SIG-M5 treated with dmso at 0.1 percent for 504 hours (cell line): ENCODE results near the gene CACNA1S.

Experiments used
- DNase-seq: peaks from one replicate; lab custom pipeline; 2025; ENCODE audit not compliant: unreplicated experiment; lab: John Stamatoyannopoulos, UW

The CACNA1S gene

DNA sequence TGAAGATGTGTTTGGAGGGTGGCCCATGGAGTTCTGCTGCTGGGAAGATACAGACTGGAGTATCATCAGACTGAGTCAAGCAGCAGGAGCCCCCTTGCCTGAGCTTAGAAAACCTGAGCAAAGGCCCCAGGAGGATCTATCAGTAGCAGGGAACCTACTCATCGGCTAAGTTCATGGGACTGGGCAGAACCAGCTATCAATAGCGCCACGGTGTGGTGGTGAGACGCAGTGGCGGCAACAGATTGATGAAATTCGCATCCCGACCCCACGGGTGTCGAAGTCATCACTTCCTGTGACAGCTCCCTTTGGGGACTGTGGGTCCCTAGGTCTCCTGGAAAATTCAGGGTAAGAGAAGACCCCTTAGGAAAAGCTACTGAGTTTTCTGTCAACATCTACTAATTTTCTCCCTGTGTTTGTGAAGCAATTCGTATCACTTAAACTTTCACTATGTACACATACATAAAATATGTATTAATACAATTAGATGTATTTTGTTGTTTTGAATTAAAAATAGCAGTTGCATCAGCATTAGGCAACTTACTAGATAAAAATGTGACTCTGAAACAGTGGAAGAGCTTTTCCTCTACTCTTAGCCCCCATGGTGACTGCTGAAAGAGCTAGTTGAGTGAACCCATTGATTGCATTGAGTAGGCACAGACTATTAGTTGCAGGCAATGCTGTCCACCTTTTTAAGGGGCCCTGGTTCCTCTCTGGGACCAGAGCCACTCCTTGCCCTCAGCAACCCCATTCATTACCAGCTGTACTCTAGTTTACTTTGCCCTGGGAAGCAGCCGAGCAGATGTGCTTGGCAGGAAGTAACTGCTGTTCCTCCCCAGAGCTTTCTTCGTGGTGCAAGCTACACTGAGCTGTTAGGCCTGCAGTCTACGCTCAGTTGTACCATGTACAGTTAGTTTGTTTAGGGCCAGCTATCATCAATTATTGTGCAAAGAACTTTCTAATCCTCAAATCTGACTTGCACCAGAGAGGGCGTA, 7.3 kb upstream of the CACNA1S start:
- peak; percentile 73 for DNase-seq

DNA sequence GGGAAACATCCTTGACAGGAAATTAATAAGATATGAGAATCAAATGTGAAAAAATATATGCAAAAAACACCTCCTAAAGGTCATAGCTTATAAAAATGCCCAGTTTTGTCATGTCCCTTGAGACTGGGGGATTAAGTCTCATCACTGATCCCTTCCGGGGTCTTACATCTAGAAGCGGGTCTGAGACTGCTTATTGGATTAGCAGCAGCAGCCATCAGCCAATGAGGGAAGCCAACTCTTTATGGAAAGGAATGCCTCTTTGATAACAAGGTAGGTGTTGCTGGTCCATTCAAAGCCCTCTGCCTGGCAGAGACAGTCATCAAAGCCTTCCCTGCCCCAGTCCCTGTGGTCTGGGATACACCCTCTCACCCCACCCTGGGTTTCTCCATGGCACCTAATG, 3.9 kb upstream of the CACNA1S start:
- no peak for DNase-seq

DNA sequence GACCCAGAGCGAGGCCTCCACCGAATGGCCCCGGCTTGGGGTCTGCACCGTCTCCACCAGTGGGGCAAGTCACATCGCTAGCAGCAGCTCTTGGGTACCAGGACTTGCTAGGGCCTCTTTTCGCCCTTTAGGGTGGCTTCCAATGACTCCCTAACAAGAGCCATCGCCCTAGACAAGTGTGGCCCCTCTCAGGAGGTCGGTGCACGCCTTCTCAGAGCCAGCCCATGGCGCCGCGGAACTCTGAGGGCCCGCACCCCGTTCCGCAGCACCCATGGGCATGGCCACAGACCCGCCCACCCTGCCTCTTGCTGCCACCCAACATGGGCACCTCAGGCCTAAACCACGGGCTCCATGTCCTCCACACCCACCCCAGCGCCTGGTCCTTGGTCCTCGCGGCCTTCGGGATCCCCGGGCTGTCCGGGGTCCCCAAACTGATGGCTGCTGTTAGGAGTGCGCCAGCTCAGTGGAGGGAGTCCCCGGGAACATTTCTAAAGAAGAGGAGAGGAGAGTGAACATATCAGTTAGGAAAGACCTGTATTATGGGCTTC, 3.2 kb upstream of the CACNA1S start:
- DNase-seq = no peak

DNA sequence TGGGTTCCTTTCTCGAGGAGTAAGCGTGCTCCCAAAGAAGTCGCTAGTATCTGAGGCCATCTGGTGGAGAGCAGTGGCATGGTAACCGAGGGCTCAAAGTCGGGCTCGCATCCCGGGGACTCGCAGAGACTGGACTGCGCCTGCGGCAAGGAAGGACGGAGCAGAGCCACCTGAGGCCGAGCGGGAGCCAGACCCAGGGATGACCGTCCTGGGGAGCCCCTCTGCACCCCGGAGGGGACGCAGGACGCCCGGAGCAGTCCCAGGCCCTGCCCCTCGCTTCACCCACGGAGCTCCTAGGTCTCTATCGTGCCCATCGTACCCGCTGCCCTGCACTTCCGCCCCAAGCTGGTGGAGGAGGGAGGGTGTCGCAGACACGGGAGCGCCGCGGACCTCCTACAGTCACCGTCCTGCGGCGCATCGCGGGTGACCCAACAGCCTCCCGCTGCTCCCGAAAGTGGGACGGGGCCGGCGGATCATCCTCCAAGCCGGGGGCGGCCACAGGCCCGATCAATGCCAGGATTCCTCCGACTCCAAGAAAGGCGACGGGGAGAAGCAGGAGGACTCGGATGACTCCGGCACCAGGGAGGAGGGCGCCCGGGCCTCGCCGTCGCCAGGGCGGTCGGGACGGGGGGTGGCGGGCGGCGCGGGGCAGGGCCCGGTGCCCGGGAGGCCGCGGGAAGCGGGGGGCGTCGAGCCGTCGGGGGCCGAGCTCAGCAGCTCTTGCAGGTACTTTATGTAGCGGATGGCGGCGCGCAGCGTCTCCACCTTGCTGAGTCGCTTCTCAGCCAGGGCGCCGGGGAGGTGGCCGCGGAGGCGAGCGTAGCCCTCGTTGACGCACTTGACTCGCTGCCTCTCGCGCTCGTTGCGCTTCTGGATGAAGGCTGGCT, 2.3 kb upstream of the CACNA1S start:
- DNase-seq = peak; percentile 97

DNA sequence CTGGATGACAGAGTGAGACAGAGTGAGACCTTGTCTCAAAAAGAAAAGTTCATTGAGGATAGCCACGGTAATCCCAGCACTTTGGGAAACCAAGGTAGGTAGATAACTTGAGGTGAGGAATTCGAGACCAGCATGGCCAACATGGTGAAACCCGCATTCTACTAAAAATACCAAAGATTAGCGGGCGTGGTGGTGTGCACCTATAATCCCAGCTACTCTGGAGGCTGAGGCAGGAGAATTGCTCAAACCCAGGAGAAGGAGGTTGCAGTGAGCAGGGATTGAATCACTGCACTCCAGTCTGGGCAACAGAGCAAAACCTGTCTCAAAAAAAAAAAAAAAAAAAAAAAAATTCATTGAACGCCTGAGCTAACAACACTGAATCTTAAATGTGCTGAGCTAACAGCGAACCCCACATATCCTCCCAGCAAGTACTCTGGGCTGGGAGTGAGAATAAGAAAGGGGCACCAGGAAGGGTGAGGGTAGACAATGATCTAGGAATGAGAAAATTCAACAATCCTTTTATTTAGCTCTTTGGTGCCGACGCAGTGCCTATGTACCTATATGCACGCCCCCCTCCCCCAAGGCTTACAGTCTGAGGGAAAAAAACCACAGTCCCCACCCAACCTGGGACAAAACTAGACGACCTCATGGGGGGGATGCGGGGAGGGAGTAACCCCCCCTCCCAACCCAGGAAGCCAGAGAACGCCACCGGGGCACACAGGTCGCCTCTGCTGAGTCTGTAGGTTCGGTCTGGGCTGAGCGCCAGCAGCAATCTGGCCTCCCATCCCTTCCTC, 1.4 kb upstream of the CACNA1S start:
- no peak for DNase-seq

DNA sequence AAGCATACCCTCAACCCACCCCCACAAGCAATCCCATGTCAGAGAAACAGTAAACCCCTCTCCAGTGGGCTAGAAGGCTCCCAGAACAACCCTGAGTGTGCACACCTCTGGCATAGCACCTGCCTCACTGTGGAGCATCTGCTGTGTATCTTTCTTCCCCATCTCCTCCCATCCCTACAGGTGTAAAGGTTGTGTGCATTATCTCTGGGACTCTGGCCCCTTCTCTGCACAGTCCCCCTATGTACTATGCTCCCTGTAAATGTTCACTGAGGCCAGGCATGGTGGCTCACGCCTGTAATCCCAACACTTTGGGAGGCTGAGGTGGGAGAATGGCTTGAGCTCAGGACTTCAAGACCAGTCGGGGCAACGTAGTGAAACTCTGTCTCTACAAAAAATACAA, 700 bp upstream of the CACNA1S start:
- DNase-seq = no peak

DNA sequence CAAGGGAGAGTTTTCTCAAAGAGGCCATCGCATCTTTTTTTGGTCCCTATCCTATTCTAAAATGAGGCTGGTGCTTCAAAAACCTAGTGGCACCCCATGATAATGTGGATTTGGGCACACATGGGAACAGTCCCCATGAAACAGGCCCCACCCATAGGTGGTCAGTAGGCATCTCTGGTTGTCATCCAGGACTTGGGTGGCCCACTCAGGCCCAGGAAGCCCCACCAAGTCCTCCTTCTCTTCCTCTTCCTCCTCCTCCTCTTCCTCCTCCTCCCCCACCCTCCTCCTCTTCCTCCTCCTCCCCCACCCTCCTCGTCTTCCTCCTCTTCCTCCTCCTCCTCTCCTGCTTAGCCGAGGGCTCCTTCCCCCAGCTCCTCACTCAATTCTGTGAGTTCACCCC, 554 bp downstream of the CACNA1S start:
- no peak for DNase-seq

DNA sequence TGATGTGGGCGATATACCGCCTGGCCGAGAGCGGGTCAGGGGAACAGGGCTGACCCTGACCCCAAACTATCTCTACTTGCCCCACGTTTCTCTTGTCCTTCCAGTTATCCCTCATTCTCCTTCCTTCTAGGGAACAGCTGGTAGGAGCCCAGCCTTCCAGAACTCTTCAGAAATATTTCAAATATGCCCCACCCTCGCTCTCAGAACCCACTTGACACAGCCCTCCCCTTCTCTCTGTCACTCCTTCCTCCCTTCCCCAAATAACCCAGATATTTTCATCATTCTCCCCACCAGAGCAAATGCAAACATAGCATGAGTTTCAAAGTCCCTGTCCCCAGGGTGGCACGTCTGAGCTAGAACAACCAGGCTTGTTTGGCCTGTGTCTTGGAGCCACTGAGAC, 1.1 kb downstream of the CACNA1S start:
- DNase-seq = no peak

DNA sequence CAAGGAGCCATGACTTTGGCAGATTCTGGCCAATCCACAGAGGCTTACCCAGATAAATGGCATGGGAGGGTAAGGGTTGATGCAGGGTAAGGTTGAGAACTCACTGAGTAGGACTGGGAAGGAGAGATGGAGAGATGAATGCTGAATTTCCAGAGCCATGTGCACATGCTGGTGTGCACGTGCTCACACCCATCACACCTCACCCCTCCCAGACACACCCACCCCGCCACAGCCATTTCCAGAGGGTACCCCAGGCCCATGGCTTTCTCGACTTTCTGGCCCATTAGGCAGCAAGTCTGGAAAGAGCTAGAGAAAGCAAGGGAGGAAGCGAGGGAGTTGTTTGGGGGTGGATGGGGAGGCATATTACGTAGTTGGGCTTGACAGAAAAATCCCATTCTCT, 1.6 kb downstream of the CACNA1S start:
- no peak for DNase-seq

DNA sequence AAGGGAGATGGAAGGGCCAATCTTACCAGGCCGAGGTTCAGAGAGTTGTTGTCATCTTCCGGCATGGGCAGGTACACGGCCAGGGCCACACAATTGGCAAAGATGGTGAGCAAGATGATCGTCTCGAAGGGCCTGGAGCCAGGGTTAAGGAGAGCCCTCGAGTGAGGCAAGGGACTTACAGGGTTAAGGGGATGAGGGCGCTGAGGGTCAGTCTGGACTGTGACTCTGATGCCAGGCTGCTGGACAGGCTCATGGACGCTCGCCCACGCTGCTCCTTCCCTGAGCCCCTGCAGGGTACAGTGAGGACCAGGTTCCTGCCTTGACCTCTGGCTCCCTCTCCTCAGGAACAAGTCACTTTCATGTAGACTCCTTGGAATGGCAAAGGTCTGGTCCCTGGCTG, 2.1 kb downstream of the CACNA1S start:
- no peak for DNase-seq

DNA sequence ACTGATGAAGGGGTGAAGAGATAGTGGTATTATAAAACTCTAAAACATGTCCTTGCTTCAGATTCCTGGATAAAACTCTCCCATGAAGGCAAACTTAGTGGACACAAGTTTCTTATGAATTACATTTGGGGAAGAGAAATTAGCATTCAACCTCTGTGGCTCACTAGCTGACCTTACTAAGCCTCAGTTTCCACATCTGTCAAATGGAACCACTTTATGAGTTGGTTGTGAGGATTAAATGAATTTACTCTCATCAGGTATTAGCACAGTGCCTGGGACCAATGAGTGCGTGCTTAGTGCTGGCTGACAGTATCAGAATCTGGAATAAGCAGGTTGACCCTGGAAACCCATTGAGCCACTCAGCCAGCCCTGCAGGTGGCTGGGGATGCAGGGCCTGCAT, 2.6 kb downstream of the CACNA1S start:
- DNase-seq = no peak

DNA sequence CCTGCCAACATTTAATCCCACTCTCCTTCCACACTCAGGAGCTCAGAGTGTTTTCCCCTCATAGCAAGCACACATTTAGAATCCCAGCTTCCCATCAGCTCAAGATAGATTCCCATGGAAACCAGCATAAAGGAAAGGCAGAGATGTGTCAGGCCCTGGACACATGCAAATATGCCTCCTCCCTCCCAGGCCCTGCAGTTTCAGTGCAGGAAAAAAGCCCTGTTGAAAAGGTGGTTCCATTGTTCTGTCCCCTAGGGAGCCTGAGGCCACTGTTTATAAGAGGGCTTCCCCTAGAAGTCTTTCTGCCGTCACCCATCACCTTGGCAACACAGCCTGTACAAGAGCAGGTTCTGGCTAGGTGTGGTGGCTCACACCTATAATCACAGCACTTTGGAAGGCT, 3.6 kb downstream of the CACNA1S start:
- DNase-seq = no peak

DNA sequence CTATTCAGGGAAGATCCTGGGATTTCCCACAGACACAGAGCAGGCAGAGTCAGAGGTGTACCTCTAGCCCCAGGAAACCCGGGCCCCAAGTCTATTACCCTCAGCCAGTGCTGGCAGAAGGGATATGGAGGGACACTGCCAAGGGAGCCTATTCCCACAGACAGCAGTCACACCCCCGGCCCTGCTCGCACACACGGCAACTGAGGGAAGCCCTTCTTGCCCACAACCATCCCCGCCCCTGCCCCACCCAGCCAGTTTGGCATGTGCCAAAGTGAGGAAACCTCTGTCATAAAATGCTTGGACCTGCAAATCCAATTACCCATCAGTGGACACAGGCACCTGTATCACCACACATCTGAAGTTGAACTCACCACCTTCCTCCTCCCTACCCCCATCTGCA, 6.5 kb downstream of the CACNA1S start:
- no peak for DNase-seq

DNA sequence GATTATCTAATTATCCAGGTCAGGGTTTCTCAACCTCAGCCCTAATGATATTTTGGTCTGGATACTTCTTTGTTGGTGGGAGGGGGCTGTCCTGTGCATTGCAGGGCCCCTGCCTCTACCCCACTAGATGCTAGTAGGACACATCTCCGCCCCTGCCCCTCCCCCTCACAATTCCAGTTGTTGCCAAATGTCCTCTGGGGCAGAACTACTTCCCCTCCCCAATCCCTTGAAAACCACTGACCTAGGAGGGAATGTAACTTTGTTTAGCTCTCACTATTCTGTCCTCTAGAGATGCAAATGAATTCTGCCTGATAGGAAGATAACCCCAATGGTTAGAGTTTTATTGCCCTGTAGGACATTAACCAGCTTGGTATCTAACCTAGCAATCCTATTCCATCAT, 8.1 kb downstream of the CACNA1S start:
- DNase-seq = no peak

DNA sequence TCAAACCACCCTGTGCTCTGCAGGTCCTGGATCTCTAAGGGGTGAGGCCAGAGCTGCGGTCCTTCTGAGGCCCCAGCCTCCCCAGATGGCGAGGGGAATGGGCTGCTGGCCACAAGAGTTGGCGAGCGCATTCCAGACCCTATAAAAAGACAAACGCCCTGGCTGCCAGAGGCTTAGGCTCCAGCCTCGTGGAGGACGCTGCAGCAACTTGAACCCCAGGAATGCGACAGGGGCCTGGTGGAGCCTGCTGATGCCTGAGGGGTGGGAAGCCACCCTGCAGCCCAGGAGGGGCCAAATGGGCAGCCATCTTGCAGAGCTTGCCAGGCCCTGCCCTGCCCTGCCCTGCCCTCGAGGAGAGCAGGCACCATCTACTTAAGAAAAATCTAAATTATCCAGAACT, 8.6 kb downstream of the CACNA1S start:
- no peak for DNase-seq

DNA sequence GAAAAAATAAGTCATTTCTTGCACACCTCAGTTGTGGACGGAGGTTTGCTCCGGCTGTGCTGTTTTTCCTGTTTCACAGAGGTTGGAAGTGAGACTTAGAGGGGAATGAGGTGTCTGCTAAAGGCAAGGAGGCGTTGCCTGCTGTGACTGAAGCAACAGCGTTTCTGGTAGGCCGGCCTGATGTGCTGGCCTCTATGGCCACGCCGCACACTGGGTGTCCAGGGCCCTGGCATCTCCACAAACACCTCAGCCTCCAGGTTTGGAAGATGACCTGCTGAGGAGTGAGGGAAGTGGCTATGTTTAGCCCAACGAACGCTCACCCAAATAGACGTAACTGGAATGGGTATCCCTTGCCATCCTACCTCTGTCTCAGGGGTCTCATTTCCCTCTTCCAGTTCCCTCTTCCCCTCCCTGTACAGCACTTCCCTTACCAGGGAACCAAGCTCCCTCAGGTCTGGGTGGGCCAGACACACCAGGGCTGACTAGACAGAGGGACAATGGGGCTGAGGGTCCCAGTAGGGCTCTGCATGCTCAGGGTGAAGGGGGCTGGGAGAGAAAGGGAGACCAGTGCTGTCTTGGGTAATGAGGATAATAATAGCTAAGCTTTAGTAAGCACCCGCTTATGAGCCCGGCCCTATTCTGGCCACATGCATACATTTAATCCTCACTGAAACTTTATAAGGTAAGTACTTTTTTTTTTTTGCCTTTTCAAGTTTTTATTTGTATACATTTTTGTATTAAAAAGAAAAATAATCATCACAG, 11.9 kb downstream of the CACNA1S start:
- no peak for DNase-seq

DNA sequence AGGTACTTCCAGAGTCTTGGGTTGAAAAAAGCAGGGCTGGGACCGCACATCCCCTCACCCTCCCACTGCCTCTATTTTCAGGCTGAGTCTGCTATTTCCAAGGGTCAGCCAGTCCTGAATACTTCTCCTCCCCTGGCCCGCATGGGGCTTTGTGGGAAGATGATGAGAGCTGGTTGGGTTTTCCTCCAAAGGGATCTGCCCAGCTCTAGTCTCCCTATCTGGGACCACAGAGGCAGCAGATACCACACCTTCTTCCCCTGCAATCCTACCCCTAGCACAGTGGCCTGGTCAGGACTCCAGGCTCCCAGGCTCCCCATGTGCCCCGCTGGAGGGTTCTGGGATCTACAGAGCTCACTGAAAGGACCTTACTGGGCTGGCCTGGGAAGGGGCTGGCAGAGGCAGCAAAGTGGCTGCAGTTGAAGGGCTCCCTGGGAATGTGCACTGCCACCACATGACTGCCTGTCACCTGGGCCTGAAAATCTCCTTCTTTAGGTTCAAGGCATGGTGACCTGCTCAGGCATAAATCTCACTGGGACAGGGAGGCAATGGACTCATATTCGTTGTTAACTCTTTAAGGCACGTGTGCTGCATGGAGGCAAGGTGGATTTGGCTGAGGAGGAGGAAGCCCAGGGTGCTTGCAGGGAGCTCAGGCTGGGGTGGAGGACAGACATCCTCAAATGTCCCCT, 13.1 kb downstream of the CACNA1S start:
- no peak for DNase-seq

DNA sequence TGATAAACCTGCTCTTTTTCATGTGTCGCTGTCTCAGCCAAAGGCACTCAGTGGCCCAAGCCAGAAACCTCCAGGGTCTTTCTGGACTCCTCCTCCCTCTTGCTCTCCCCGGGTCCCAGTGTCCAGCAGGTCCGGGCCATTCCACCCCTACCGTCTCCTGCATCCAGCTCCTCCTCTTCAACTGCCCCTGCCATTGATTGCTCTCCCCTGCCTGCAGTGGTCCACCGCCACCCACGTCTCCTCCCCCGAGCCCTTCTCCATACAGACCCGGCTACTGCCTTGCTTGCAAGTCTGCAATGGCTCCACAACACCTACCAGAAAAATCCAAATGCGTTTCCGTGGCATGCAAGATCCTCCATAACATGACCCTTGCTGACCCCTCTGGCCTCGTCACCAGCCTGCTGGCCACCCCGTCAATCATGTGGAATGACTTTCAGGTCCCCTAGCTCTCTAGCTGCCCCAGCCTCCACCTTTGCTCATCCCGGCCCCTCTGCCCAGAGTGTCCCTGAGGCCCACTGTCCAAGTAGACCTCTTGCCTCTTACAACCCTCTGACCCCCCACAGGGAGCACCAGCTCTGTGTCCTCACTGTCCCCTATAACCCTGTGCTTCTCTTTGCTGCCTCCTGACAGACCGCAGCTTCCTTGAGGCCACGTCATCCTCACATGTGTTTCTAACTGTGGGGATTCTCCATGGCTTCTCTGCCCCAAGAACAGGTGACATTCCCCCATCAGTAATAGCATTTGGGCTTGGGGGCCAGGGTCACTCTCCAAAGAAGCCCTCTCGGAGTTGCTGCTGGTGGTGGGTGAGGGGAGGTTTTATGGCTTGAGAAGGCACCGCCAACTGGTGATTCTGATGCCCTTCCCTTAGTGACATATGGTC, 15.0 kb downstream of the CACNA1S start:
- no peak for DNase-seq

DNA sequence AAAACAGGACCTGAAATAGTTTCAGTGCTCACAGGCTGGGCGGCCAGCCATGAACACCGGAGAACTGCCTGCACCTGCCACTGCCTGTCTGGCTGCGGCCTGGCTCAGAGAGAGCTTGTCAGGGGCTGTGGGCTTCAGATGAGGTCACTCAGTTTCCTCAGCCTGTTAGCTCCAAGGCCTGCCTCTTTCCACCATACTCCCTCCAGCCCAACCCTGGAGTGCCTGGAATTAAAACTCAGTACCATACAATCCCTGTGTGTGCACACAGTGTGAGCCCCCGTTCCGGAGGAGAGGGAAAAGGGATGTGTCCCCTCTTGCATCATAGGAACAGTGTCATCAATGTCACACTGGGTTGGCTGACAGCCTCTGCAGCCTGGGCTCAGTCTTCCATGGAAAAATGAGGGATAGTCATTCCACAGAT, 16.2 kb downstream of the CACNA1S start:
- DNase-seq = no peak
